Mesodermal cell (in vitro differentiated cells): ENCODE results near the gene SIK3.

ENCODE experiments used
- H3K27ac ChIP-seq: 2 replicates; pipeline ENCODE4 v1.7.0; 2013; ENCODE audit warnings: mild to moderate bottlenecking, low read depth, low read length, moderate library complexity; ENCODE audit not compliant: severe bottlenecking
- H3K36me3 ChIP-seq: 2 replicates; pipeline ENCODE4 v1.7.1; 2013; ENCODE audit warnings: mild to moderate bottlenecking, low read length, moderate library complexity; ENCODE audit not compliant: control insufficient read depth, insufficient read depth
- H3K4me1 ChIP-seq: one replicate; pipeline ENCODE4 v1.7.1; 2013; ENCODE audit warnings: mild to moderate bottlenecking, low read length; ENCODE audit not compliant: insufficient read depth, control insufficient read depth, poor library complexity, severe bottlenecking
- H3K4me3 ChIP-seq: 2 replicates; pipeline ENCODE4 v1.7.0; 2013; ENCODE audit warnings: low read length, control low read depth, mild to moderate bottlenecking; ENCODE audit not compliant: insufficient read depth, poor library complexity, severe bottlenecking; ENCODE audit errors: extremely low read depth
- H3K9me3 ChIP-seq: 2 replicates; pipeline ENCODE4 v1.7.1; 2013; ENCODE audit warnings: mild to moderate bottlenecking, low read length, moderate library complexity; ENCODE audit not compliant: control insufficient read depth
- WGBS, 2 experiments: methylation state at CpG; one replicate each; pipeline ENCODE4 v1.1.5; 2013; ENCODE audit warnings: missing lambda C conversion rate in 2 of 2; ENCODE audit not compliant: insufficient coverage in 2 of 2; 5-methylcytosine and 5-hydroxymethylcytosine counted together

The SIK3 gene

GRCh38 chr11:116867619-116868018 is 230.6 kb downstream of the SIK3 start:
- H3K36me3 ChIP-seq = peaks cover 76% of the 10 kb centered on the region
- no peaks in the 10 kb centered on the region for H3K9me3 ChIP-seq
- no peak overlapping the region for H3K27ac ChIP-seq
- H3K4me3 ChIP-seq = no peak overlapping the region
- H3K4me1 ChIP-seq = peaks cover under 1% of the 10 kb centered on the region
- 94 to 97% methylated on average over 11 of the region's 11 CpGs for WGBS, 2 experiments

GRCh38 chr11:116866804-116867455 is 231.3 kb downstream of the SIK3 start:
- peaks cover 78% of the 10 kb centered on the region for H3K36me3 ChIP-seq
- H3K9me3 ChIP-seq = no peaks in the 10 kb centered on the region
- H3K4me3 ChIP-seq = no peak overlapping the region
- H3K27ac ChIP-seq = no peak overlapping the region
- 99% methylated on average over 5 of the region's 6 CpGs; no CpG with 5 or more reads in 1 of the 2 experiments for WGBS, 2 experiments
- H3K4me1 ChIP-seq = peaks cover 8% of the 10 kb centered on the region

- Histone ChIP-seq H3K9me3 (no peaks in the 10 kb centered on the region), H3K4me1 (peaks cover 16% of the 10 kb centered on the region), H3K4me3 (no peak overlapping the region), H3K27ac (no peak overlapping the region), H3K36me3 (peaks cover 82% of the 10 kb centered on the region)
- WGBS, 2 experiments = 100% methylated on average over 1 of the region's 1 CpG
These were observed 232.5 kb downstream of the SIK3 start for GRCh38 chr11:116865696-116866095.

DNA sequence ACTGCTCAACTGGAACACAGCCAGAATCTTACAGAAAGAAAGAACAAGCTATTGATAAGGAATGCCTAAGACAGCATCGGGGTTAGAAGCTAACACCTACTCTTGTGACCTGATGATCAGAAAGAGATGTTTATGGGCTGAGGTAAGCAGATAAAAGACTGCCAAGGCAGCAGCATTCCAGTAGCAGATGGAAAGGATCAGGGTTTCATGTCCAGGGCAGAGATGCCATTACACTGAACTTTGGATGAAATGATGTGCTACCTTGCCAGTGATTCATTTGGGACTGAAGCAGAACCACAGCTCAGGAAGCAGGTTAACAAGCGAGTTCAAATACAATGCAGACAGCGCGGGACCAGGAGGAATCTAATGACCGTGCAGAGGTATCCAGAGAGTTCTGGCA is 233.7 kb downstream of the SIK3 start:
- Histone ChIP-seq H3K4me1 (peaks cover 16% of the 10 kb centered on the region), H3K9me3 (no peaks in the 10 kb centered on the region), H3K36me3 (peaks cover 81% of the 10 kb centered on the region), H3K27ac (no peak overlapping the region), H3K4me3 (no peak overlapping the region)
- WGBS, 2 experiments = 95 to 97% methylated on average over 5 of the region's 5 CpGs

- H3K36me3 ChIP-seq = peaks cover 81% of the 10 kb centered on the region
- H3K4me3 ChIP-seq = no peak overlapping the region
- H3K27ac ChIP-seq = no peak overlapping the region
- H3K9me3 ChIP-seq = no peaks in the 10 kb centered on the region
- peaks cover 21% of the 10 kb centered on the region for H3K4me1 ChIP-seq
- 100% methylated on average over 1 of the region's 3 CpGs; no CpG with 5 or more reads in 1 of the 2 experiments for WGBS, 2 experiments
These were observed 235.3 kb downstream of the SIK3 start for GRCh38 chr11:116862951-116863350.

DNA sequence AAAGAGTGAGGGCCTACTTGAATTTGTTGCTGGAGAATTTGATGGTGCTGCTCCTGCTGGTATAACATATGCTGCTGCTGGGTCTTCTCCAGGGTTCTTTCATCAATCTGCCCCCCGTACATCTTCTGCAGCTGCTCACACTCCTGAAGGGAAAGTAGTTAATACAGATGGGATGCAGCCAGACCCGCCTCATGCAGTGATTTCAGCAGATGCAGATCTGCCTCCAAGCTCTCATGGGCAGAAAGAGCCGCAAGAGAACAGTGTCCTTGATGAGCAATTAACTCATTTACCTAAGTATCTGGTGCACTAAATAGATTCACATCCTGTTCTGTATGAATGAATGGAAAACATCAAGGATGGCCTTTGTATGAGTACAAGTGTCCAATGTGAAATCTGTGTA is 236.0 kb downstream of the SIK3 start:
- Histone ChIP-seq H3K36me3 (peaks cover 80% of the 10 kb centered on the region), H3K4me1 (peaks cover 22% of the 10 kb centered on the region), H3K9me3 (no peaks in the 10 kb centered on the region), H3K4me3 (no peak overlapping the region), H3K27ac (no peak overlapping the region)
- 91 to 100% methylated on average over 1 of the region's 3 CpGs for WGBS, 2 experiments

GRCh38 chr11:116861539-116861938 is 236.7 kb downstream of the SIK3 start:
- 100% methylated on average over 1 of the region's 1 CpG; no CpG with 5 or more reads in 1 of the 2 experiments for WGBS, 2 experiments
- Histone ChIP-seq H3K27ac (no peak overlapping the region), H3K9me3 (no peaks in the 10 kb centered on the region), H3K36me3 (peaks cover 81% of the 10 kb centered on the region), H3K4me3 (no peak overlapping the region), H3K4me1 (peaks cover 22% of the 10 kb centered on the region)

DNA sequence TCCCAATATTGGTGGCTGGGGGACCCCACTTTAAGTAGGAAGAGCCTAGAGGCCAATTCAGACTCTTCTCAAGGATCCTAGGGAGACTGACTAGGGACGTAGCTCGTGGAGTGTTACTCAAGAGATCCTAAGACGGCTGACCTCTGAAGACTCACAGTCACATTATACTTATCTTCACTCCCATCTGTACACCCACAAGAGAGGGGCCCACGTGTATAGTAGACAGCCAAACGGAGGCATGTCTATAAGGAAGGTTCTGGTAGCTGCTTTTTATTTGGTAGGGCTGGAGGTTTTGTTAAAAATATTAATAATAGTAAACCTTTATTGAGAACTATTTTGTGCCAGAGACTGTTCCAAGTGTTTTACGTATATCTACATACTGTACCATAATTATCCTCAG is 237.9 kb downstream of the SIK3 start:
- H3K4me1 ChIP-seq = peaks cover 22% of the 10 kb centered on the region

GRCh38 chr11:116859175-116859574 is 239.1 kb downstream of the SIK3 start:
- 96% methylated on average over 8 of the region's 8 CpGs for WGBS, 2 experiments
- no peak overlapping the region for H3K4me3 ChIP-seq
- no peaks in the 10 kb centered on the region for H3K9me3 ChIP-seq
- H3K36me3 ChIP-seq = peaks cover 89% of the 10 kb centered on the region
- H3K4me1 ChIP-seq = peaks cover 22% of the 10 kb centered on the region
- H3K27ac ChIP-seq = no peak overlapping the region

More for the DNA sequence above, 237.9 kb downstream of the SIK3 start:
- Histone ChIP-seq H3K4me3 (no peak overlapping the region), H3K27ac (no peak overlapping the region), H3K36me3 (peaks cover 87% of the 10 kb centered on the region), H3K9me3 (no peaks in the 10 kb centered on the region)
- WGBS, 2 experiments = 80% methylated on average over 1 of the region's 6 CpGs; no CpG with 5 or more reads in 1 of the 2 experiments

GRCh38 chr11:116857936-116858335 is 240.3 kb downstream of the SIK3 start:
- peaks cover 26% of the 10 kb centered on the region for H3K4me1 ChIP-seq
- H3K27ac ChIP-seq = no peak overlapping the region
- no peak overlapping the region for H3K4me3 ChIP-seq
- WGBS, 2 experiments = 94% methylated on average over 4 to 7 of the region's 7 CpGs
- H3K36me3 ChIP-seq = peaks cover 84% of the 10 kb centered on the region
- no peaks in the 10 kb centered on the region for H3K9me3 ChIP-seq

- H3K4me3 ChIP-seq = no peak overlapping the region
- H3K4me1 ChIP-seq = peaks cover 28% of the 10 kb centered on the region
- no peaks in the 10 kb centered on the region for H3K9me3 ChIP-seq
- H3K36me3 ChIP-seq = peaks cover 84% of the 10 kb centered on the region
- no CpG with 5 or more reads among the region's 2 CpGs for WGBS, 2 experiments
- H3K27ac ChIP-seq = no peak overlapping the region
These were observed 240.9 kb downstream of the SIK3 start for GRCh38 chr11:116857316-116857715.
